ENCODE measurements around the gene ZBTB3.
A peak's percentile ranks its signal among the peaks of the same experiment; 100 is the strongest.

DNA sequence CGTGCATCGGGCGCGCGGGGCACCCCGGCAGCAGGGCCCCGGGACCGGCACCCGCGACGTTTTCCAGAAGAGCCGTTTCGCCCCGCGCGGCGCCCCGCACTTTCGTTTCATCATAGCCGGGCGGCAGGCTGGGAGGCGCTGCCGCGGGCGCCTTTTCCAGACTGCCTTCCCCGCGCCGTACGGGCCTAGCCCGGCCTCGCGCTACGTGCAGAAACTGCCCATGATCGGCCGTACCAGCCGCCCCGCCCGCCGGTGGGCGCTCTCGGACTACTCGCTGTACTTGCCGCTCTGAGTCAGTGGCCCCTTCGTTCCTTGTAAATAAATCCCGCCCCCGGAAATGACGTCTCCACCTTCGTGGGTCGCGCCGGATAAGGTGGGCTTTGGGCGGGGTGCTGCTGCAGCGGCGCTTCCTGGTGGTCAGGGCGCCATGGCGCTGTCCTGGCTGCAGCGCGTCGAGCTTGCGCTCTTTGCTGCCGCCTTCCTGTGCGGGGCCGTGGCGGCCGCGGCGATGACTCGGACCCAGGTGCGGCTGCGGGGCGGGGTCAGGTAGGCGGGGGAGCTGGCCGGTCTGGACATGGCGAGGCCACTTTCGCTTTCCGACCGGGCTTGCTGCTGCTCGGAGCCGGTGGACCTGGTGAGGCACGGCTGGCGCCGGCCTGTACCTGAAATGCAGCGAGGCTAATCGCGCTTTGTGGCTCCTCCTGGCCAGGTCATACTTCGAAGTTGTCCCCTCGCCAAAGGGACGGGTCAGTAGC lies 33.2 kb upstream of the ZBTB3 start, which contains the start of gene TMEM179B:
- TF ChIP-seq, protein P1, sequence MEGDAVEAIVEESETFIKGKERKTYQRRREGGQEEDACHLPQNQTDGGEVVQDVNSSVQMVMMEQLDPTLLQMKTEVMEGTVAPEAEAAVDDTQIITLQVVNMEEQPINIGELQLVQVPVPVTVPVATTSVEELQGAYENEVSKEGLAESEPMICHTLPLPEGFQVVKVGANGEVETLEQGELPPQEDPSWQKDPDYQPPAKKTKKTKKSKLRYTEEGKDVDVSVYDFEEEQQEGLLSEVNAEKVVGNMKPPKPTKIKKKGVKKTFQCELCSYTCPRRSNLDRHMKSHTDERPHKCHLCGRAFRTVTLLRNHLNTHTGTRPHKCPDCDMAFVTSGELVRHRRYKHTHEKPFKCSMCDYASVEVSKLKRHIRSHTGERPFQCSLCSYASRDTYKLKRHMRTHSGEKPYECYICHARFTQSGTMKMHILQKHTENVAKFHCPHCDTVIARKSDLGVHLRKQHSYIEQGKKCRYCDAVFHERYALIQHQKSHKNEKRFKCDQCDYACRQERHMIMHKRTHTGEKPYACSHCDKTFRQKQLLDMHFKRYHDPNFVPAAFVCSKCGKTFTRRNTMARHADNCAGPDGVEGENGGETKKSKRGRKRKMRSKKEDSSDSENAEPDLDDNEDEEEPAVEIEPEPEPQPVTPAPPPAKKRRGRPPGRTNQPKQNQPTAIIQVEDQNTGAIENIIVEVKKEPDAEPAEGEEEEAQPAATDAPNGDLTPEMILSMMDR (IDR thresholded peaks at IDR 0.05; ENCODE audit: poor library complexity, severe bottlenecking): peak; percentile 59
- TF ChIP-seq RAD21 (conservative IDR thresholded peaks at IDR 0.05) (peak; percentile 41), POLR2AphosphoS5 (IDR thresholded peaks at IDR 0.05) (peak; percentile 97), EZH2 (IDR thresholded peaks at IDR 0.05; ENCODE audit: borderline replicate concordance, insufficient read depth, low read length, poor library complexity, severe bottlenecking) (no peak)

All from neural cell (in vitro differentiated cells).